Type B pancreatic cell (in vitro differentiated cells): ENCODE data around the gene SLC35F6. TPM values are rescaled to one million over a fixed set of nuclear protein-coding genes. Genes with fewer than 3 reads are reported as not detected.
"Not testable (repeated sequence)": the region's sequence is repeated elsewhere in the genome, so short reads cannot be mapped to it uniquely, and the experiment has no call there.

Experiments
- DNase-seq: peaks from one replicate; pipeline ENCODE4 v3.0.0; 2021; ENCODE audit warnings: mixed read lengths; ENCODE audit not compliant: unreplicated experiment; ENCODE audit errors: extremely low spot score
- H3K27ac Mint-ChIP-seq: 2 replicates; pipeline ENCODE4 v1.8.0; 2021; ENCODE audit warnings: mild to moderate bottlenecking, mixed read lengths
- H3K27me3 Mint-ChIP-seq: 2 replicates; pipeline ENCODE4 v1.8.0; 2021; ENCODE audit warnings: mixed read lengths
- H3K36me3 Mint-ChIP-seq: 2 replicates; pipeline ENCODE4 v1.8.0; 2021; ENCODE audit warnings: mixed read lengths
- H3K4me1 Mint-ChIP-seq: one replicate; pipeline ENCODE4 v1.8.0; 2021; ENCODE audit warnings: mixed read lengths; ENCODE audit not compliant: unreplicated experiment
- H3K4me3 Mint-ChIP-seq: 2 replicates; pipeline ENCODE4 v1.8.0; 2021; ENCODE audit warnings: mild to moderate bottlenecking, mixed read lengths
- H3K9me3 Mint-ChIP-seq: 2 replicates; pipeline ENCODE4 v1.8.0; 2021; ENCODE audit warnings: mixed read lengths
- total RNA-seq: library from RNA; stranded (reverse); gene quantifications from 2 replicates; pipeline ENCODE4 v1.2.1, GENCODE V29; 2021; ENCODE audit warnings: low replicate concordance
- TF ChIP-seq, protein P1 (sequence below): fragments of 200-600 bp; sonication (generic); conservative IDR thresholded peaks from 2 replicates; pipeline ENCODE4 v1.5.0; 2021; ENCODE audit warnings: antibody characterized with exemption, mild to moderate bottlenecking

Gene SLC35F6
- total RNA-seq, 1 donor from 2014 or later: 28.5 TPM

DNA sequence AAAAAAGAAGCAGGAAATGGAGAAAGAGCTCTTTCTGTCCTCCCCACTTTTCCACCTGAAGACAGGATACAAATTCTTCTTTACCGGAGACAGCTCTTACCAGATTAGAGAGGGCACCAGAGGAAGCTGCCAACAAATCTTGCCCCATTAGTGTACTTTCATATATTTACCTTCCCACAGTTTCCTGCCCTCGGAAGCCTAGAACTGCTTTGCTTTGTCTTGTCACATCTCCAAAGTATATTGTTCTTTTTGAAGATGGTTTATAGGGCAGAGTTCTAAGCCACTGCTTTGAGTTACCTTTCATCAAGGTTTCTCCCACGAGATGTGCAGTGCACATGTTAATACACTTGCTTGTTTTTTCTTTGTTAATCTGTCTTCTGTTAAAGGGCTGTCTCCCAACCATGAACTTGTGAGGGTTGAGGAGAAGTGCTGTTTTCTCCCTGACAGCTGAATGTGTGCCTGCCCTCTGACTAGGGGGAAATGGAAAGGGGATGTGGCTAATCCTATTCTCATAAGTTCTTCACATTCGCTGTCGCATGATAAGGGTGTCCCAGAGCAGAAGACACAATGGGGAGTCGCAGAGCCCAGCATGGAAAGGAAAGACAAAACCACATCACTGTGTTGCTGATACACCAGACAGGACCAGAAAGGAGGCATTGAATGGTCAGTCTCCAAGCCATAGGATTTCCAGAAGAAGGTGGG, 45.9 kb downstream of the SLC35F6 start:
- peaks cover 8% of the 10 kb centered on the region for H3K27me3 Mint-ChIP-seq
- no peak overlapping the region for H3K4me3 Mint-ChIP-seq
- TF ChIP-seq, protein P1, sequence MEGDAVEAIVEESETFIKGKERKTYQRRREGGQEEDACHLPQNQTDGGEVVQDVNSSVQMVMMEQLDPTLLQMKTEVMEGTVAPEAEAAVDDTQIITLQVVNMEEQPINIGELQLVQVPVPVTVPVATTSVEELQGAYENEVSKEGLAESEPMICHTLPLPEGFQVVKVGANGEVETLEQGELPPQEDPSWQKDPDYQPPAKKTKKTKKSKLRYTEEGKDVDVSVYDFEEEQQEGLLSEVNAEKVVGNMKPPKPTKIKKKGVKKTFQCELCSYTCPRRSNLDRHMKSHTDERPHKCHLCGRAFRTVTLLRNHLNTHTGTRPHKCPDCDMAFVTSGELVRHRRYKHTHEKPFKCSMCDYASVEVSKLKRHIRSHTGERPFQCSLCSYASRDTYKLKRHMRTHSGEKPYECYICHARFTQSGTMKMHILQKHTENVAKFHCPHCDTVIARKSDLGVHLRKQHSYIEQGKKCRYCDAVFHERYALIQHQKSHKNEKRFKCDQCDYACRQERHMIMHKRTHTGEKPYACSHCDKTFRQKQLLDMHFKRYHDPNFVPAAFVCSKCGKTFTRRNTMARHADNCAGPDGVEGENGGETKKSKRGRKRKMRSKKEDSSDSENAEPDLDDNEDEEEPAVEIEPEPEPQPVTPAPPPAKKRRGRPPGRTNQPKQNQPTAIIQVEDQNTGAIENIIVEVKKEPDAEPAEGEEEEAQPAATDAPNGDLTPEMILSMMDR: no peak
- H3K36me3 Mint-ChIP-seq: no peaks in the 10 kb centered on the region
- no peak overlapping the region for H3K27ac Mint-ChIP-seq
- no peaks in the 10 kb centered on the region for H3K9me3 Mint-ChIP-seq
- DNase-seq: no peak
- H3K4me1 Mint-ChIP-seq: peaks cover 6% of the 10 kb centered on the region

DNA sequence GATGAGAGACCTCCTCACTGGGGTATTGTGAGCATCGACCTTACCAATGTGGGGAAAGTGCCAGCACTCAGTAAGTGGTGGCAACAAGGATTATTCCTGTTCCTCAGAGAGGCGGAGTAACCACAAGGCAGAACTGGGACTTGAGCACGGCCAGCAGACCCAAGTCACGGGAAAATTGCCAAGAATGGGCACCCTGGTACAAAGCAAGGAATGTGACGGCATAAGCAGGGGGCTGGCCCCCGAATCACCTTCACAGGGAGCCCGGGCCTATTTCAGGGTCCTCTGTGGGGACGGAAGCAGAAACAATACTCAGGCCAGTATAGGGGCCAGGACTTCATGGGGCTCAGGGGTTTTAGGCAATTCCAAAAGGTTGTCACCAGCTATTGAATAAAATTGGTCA, 47.2 kb downstream of the SLC35F6 start:
- TF ChIP-seq, protein P1: no peak
- Mint-ChIP-seq H3K9me3 (no peaks in the 10 kb centered on the region), H3K4me1 (peaks cover 6% of the 10 kb centered on the region), H3K4me3 (no peak overlapping the region), H3K27ac (no peak overlapping the region), H3K36me3 (no peaks in the 10 kb centered on the region), H3K27me3 (peaks cover 9% of the 10 kb centered on the region)
- DNase-seq: no peak

DNA sequence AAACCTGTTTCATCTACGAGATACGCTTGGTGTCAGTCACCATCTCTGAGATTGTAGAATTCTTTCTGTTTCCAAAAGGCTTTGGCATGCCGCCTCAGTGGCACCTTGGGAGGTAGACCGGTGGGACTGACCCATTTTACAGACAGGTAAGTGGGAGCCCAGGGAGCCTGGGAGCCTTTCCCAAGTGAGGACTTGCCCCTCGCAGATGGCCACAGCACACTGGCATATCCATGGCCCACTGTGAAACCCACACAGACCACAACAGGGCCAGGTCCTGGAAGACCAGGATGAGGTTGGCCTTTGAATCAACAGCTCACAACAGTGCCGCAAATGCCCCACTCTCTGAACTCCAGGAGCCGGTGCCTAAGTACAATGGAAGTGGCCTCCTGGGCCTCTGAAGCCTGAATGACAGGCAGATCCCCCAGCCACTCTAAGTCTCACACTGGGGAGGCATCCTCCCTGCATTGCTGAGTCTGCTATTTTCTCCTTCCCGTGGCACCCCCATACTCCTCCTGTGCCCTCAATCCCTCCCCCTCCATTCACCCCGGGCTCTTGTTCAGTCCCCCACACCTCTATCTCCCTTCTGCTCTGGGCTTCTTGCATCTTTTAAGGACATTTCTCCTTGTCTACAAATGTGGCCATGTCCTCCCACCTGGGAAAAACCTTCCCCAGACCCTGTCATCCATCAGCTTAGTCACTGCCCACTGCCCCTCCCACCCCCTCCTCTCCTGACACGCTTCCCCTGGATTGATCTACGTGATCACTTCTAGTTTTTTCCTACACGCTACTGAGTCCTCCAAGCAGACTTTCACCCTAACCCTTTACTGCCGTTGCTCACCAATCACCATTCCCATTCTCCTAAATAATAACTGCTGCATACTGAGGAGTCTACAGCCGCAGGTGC, 48.0 kb downstream of the SLC35F6 start:
- Mint-ChIP-seq H3K27ac (no peak overlapping the region), H3K36me3 (no peaks in the 10 kb centered on the region), H3K27me3 (peaks cover 15% of the 10 kb centered on the region), H3K4me3 (no peak overlapping the region), H3K9me3 (no peaks in the 10 kb centered on the region), H3K4me1 (peaks cover 6% of the 10 kb centered on the region)
- TF ChIP-seq, protein P1: no peak
- no peak for DNase-seq

DNA sequence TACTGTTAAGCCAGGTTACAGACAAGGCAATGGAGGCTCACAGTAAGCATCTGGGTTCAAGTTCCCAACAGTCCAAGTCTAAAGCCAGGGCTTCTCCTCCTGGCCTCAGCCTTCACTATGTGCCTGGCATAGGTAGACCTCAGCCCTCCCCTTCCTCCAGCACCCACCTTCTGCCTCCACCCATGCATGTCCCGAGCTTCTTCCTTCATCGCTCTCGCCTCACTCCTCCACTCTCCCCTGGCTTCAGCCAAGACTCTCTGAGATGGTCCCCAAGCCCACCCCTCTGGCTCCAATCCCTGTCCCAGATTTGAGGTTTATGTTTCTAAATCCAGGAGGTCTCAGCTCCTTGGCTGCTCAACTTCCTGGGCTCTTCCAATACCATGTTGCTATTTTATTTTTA, 48.6 kb downstream of the SLC35F6 start:
- peaks cover 6% of the 10 kb centered on the region for H3K4me1 Mint-ChIP-seq
- no peaks in the 10 kb centered on the region for H3K9me3 Mint-ChIP-seq
- H3K27ac Mint-ChIP-seq: no peak overlapping the region
- no peak for DNase-seq
- H3K27me3 Mint-ChIP-seq: peaks cover 17% of the 10 kb centered on the region
- H3K36me3 Mint-ChIP-seq: no peaks in the 10 kb centered on the region
- TF ChIP-seq, protein P1: no peak
- H3K4me3 Mint-ChIP-seq: no peak overlapping the region

DNA sequence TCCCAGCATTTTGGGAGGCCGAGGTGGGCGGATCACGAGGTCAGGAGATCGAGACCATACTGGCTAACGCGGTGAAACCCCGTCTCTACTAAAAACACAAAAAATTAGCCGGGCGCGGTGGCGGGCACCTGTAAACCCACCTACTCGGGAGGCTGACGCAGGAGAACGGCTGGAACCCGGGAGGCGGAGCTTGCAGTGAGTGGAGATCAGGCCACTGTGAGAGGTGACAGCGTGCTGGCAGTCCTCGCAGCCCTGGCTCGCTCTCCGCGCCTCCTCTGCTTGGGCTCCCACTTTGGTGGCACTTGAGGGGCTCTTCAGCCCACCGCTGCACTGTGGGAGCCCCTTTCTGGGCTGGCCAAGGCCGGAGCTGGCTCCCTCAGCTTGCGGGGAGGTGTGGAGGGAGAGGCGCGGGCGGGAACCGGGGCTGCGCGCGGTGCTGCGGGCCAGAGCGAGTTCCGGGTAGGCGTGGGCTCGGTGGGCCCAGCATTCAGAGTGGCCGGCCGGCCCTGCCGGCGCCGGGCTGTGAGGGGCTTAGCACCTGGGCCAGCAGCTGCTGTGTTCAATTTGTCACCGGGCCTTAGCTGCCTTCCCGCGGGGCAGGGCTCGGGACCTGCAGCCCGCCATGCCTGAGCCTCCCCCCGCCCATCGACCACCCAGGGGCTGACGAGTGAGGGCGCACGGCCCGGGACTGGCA, 50.1 kb downstream of the SLC35F6 start:
- not testable (repeated sequence) for H3K4me1 Mint-ChIP-seq, H3K4me3 Mint-ChIP-seq, H3K36me3 Mint-ChIP-seq, H3K9me3 Mint-ChIP-seq, DNase-seq, H3K27ac Mint-ChIP-seq
- H3K27me3 Mint-ChIP-seq: peaks cover 27% of the 10 kb centered on the region

DNA sequence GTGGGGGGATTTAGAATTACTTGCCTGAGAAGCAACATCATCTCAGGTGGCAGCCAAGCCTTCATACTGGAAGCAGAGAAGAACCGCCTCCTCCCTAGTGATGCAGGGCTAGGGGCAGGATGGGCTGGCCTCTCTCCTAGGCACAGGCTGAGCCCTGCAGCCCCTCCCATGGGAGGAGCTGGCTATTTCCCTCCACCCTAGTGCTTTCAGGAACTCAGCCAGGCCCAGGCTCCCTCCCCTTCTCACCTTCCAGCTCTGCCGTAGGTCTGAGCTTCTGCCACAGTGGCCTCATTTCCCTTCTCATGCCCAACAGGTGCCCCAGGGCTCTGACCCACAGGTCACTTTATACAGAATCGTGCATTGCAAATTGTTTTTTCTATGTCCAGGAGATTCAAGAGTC, 52.8 kb downstream of the SLC35F6 start:
- H3K36me3 Mint-ChIP-seq: no peaks in the 10 kb centered on the region
- no peak overlapping the region for H3K27ac Mint-ChIP-seq
- TF ChIP-seq, protein P1: no peak
- no peaks in the 10 kb centered on the region for H3K4me1 Mint-ChIP-seq
- no peaks in the 10 kb centered on the region for H3K9me3 Mint-ChIP-seq
- no peak for DNase-seq
- H3K27me3 Mint-ChIP-seq: peaks cover 31% of the 10 kb centered on the region
- no peak overlapping the region for H3K4me3 Mint-ChIP-seq
